Keratinocyte (primary cell): Measurements from ENCODE around the gene OR51V1.

ENCODE experiments used
- CTCF ChIP-seq, 3 experiments: IDR thresholded peaks in 1 of 3; conservative IDR thresholded peaks in 1 of 3; optimal IDR thresholded peaks in 1 of 3; 2 replicates in 2 of 3; 3 replicates in 1 of 3; pipeline versions ENCODE3 to v1.5.1; 2011; ENCODE audit warnings: low read length in 3 of 3, mild to moderate bottlenecking in 3 of 3, moderate library complexity in 2 of 3, control low read depth in 1 of 3, inconsistent platforms in 1 of 3; ENCODE audit not compliant: insufficient read depth in 2 of 3; ENCODE audit errors: extremely low read depth in 1 of 3
- EZH2 ChIP-seq: IDR thresholded peaks from one replicate; pipeline ENCODE4 v1.6.1; 2012; ENCODE audit warnings: inconsistent platforms, mild to moderate bottlenecking, low read length, moderate library complexity

DNA sequence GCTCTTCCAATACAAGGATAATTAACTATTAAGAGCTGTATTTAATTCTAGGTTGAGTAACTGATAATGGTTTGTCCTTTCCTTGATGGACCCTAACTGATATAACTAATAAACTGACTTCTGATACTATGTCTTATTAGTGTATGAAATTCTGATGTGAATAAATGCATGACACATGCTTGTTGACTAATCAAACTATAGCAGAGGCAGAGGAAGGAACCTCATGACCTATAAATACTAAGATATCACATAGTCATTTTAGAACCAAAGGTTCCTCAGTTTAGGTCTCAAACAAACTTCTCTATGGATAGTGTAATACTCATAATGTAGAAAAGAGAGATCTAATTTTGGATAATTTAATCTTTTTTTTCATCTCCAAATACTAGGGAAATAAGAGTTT is 38.6 kb upstream of the OR51V1 start:
- TF ChIP-seq CTCF (optimal IDR thresholded peaks at IDR 0.05 in 1 of 3, IDR thresholded peaks at IDR 0.05 in 1 of 3, conservative IDR thresholded peaks at IDR 0.05 in 1 of 3; ENCODE audit: extremely low read depth in 1 of 3, insufficient read depth in 2 of 3, low read length in 3 of 3): no peak
- no peak for TF ChIP-seq EZH2
